Neural cell (in vitro differentiated cells): Measurements from ENCODE around the gene CCR6. TPM values are rescaled to one million over a fixed set of nuclear protein-coding genes. Genes with fewer than 3 reads are reported as not detected.

Experiments
- H2AFZ ChIP-seq: fragments of 200-600, 300-800 bp; sonication (generic), shearing (Covaris generic); 2 replicates; pipeline ENCODE4 v1.6.0; 2014; ENCODE audit warnings: low read depth, mild to moderate bottlenecking, antibody characterized with exemption, low read length, moderate library complexity
- H3F3A ChIP-seq: fragments of 200-600 bp; shearing (Covaris generic); 2 replicates; pipeline ENCODE4 v1.6.1; 2016; ENCODE audit warnings: mild to moderate bottlenecking, moderate library complexity, mixed read lengths, antibody characterized with exemption, low read length; ENCODE audit not compliant: insufficient read depth, poor library complexity, severe bottlenecking
- H3K27ac ChIP-seq: fragments of 200-600, 300-800 bp; sonication (generic), shearing (Covaris generic); 2 replicates; pipeline ENCODE4 v1.5.1; 2014; ENCODE audit warnings: mild to moderate bottlenecking, low read length, moderate library complexity
- H3K27me3 ChIP-seq: fragments of 300-800, 200-600 bp; sonication (generic), shearing (Covaris generic); 2 replicates; pipeline ENCODE4 v1.6.0; 2014; ENCODE audit warnings: mild to moderate bottlenecking, low read depth, low read length, moderate library complexity; ENCODE audit not compliant: insufficient read depth
- H3K36me3 ChIP-seq: fragments of 300-800, 200-600 bp; sonication (generic), shearing (Covaris generic); 2 replicates; pipeline ENCODE4 v1.5.1; 2014; ENCODE audit warnings: mild to moderate bottlenecking, antibody characterized with exemption, low read length, moderate library complexity; ENCODE audit not compliant: insufficient read depth
- H3K4me2 ChIP-seq: fragments of 300-800, 200-600 bp; sonication (generic), shearing (Covaris generic); 2 replicates; pipeline ENCODE4 v1.6.0; 2014; ENCODE audit warnings: mild to moderate bottlenecking, low read length
- H3K4me3 ChIP-seq: fragments of 300-800, 200-600 bp; sonication (generic), shearing (Covaris generic); 2 replicates; pipeline ENCODE4 v1.5.1; 2014; ENCODE audit warnings: mild to moderate bottlenecking, low read length, moderate library complexity
- H3K79me2 ChIP-seq: fragments of 200-600 bp; shearing (Covaris generic); replicated peaks from 2 replicates; pipeline ENCODE4 v1.6.0; 2014; ENCODE audit warnings: mild to moderate bottlenecking, low read length, moderate library complexity; ENCODE audit not compliant: insufficient read depth
- H3K9ac ChIP-seq: fragments of 300-800, 200-600 bp; sonication (generic), shearing (Covaris generic); 2 replicates; pipeline ENCODE4 v1.6.1; 2016; ENCODE audit warnings: mild to moderate bottlenecking, low read length, mixed read lengths
- H3K9me2 ChIP-seq: fragments of 200-600 bp; shearing (Covaris generic); 2 replicates; pipeline ENCODE4 v1.6.1; 2016; ENCODE audit warnings: mild to moderate bottlenecking, low read length, mixed read lengths; ENCODE audit not compliant: insufficient read depth
- H3K9me3 ChIP-seq: fragments of 200-600, 300-800 bp; sonication (generic), shearing (Covaris generic); 2 replicates; pipeline ENCODE4 v1.6.1; 2016; ENCODE audit warnings: mild to moderate bottlenecking, mixed run types, low read length, moderate library complexity, mixed read lengths
- H4K20me1 ChIP-seq: fragments of 200-600 bp; shearing (Covaris generic); 2 replicates; pipeline ENCODE4 v1.6.1; 2016; ENCODE audit warnings: mild to moderate bottlenecking, mixed run types; ENCODE audit not compliant: insufficient read depth
- EP300 ChIP-seq: fragments of 450-650 bp; conservative IDR thresholded peaks from 2 replicates; pipeline ENCODE4 v1.6.1; 2014; ENCODE audit warnings: antibody characterized with exemption, mild to moderate bottlenecking, moderate library complexity; ENCODE audit not compliant: poor library complexity, severe bottlenecking
- MXI1 ChIP-seq: fragments of 450-650 bp; conservative IDR thresholded peaks from 2 replicates; pipeline ENCODE4 v1.6.1; 2014; ENCODE audit warnings: antibody characterized with exemption, mild to moderate bottlenecking; ENCODE audit not compliant: poor library complexity, severe bottlenecking
- POLR2AphosphoS5 ChIP-seq: IDR thresholded peaks from 2 replicates; pipeline ENCODE4 v1.6.1; 2012
- RAD21 ChIP-seq: fragments of 450-650 bp; conservative IDR thresholded peaks from 2 replicates; pipeline ENCODE4 v1.6.1; 2014; ENCODE audit warnings: antibody characterized with exemption, mild to moderate bottlenecking, moderate library complexity
- SMC3 ChIP-seq: fragments of 450-650 bp; conservative IDR thresholded peaks from 2 replicates; pipeline ENCODE4 v1.6.1; 2014; ENCODE audit warnings: antibody characterized with exemption, mild to moderate bottlenecking, moderate library complexity; ENCODE audit not compliant: poor library complexity
- TAF1 ChIP-seq: IDR thresholded peaks from 2 replicates; pipeline ENCODE4 v1.6.1; 2012; ENCODE audit warnings: low read depth
- polyA plus RNA-seq: library from polyadenylated mRNA; depleted of rRNA; stranded (reverse); fragments of >200 nt; gene quantifications from 2 replicates; pipeline ENCODE4 v1.2.3, GENCODE V29; 2014
- TF ChIP-seq, protein P1 (sequence below): fragments of 450-650 bp; IDR thresholded peaks from 2 replicates; pipeline ENCODE4 v1.5.1; 2014; ENCODE audit warnings: antibody characterized with exemption, mild to moderate bottlenecking, moderate library complexity; ENCODE audit not compliant: poor library complexity, severe bottlenecking
- TF ChIP-seq, protein P2 (sequence below): IDR thresholded peaks from 2 replicates; pipeline ENCODE4 v1.6.1; 2012; ENCODE audit warnings: borderline replicate concordance

Gene CCR6
- polyA plus RNA-seq, 1 donor from 2014 or later, result not detected

DNA sequence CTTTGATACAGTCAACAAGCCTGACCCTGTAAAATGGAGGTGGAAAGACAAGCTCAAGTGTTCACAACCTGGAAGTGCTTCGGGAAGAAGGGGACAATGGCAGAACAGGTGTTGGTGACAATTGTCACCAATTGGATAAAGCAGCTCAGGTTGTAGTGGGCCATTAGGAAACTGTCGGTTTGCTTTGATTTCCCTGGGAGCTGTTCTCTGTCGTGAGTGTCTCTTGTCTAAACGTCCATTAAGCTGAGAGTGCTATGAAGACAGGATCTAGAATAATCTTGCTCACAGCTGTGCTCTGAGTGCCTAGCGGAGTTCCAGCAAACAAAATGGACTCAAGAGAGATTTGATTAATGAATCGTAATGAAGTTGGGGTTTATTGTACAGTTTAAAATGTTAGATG, 15.0 kb downstream of the CCR6 start:
- no peak overlapping the region for H3K4me2 ChIP-seq
- H3K9me2 ChIP-seq, result no peaks in the 10 kb centered on the region

DNA sequence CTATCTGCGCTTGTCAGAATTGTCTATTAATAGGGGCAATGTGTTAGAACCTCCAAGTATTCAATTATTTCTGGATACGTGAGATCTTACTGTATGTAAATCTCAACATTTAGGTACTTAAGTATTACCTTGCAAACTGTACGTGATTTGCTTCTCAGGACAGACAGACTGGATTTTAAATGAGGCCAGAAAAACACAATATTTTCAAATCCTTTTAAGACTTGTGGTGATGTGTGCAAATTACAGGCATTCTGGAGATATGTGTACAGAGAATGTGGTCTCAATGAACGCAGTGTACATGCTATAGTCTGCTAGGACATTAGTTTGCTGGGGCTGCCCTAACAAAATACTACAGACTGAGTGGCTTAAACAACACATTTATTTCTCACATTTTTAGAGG, 16.9 kb downstream of the CCR6 start:
- no peaks in the 10 kb centered on the region for H3K79me2 ChIP-seq
- H3K27me3 ChIP-seq, result no peaks in the 10 kb centered on the region
- H3K36me3 ChIP-seq, result no peaks in the 10 kb centered on the region
- H3K9me3 ChIP-seq, result no peaks in the 10 kb centered on the region
- H3K9me2 ChIP-seq, result no peaks in the 10 kb centered on the region
- H4K20me1 ChIP-seq, result no peaks in the 10 kb centered on the region
- H3K9ac ChIP-seq, result no peak overlapping the region
- no peak for TF ChIP-seq MXI1
- TF ChIP-seq, protein P1, sequence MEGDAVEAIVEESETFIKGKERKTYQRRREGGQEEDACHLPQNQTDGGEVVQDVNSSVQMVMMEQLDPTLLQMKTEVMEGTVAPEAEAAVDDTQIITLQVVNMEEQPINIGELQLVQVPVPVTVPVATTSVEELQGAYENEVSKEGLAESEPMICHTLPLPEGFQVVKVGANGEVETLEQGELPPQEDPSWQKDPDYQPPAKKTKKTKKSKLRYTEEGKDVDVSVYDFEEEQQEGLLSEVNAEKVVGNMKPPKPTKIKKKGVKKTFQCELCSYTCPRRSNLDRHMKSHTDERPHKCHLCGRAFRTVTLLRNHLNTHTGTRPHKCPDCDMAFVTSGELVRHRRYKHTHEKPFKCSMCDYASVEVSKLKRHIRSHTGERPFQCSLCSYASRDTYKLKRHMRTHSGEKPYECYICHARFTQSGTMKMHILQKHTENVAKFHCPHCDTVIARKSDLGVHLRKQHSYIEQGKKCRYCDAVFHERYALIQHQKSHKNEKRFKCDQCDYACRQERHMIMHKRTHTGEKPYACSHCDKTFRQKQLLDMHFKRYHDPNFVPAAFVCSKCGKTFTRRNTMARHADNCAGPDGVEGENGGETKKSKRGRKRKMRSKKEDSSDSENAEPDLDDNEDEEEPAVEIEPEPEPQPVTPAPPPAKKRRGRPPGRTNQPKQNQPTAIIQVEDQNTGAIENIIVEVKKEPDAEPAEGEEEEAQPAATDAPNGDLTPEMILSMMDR, result peak; percentile 56
- H3F3A ChIP-seq, result peaks cover 3% of the 10 kb centered on the region
- no peak overlapping the region for H2AFZ ChIP-seq
- no peak overlapping the region for H3K4me3 ChIP-seq
- H3K27ac ChIP-seq, result peak overlapping the region; percentile 36
- peak overlapping the region; percentile 7 for H3K4me2 ChIP-seq

More for the DNA sequence above, 15.0 kb downstream of the CCR6 start:
- Histone ChIP-seq H3F3A (peaks cover 3% of the 10 kb centered on the region), H3K4me3 (no peak overlapping the region), H4K20me1 (no peaks in the 10 kb centered on the region), H3K9me3 (no peaks in the 10 kb centered on the region), H3K27ac (no peak overlapping the region), H2AFZ (no peak overlapping the region), H3K79me2 (no peaks in the 10 kb centered on the region), H3K36me3 (no peaks in the 10 kb centered on the region), H3K9ac (no peak overlapping the region), H3K27me3 (no peaks in the 10 kb centered on the region)
- no peak for TF ChIP-seq SMC3
- TF ChIP-seq RAD21, result no peak
- TF ChIP-seq, protein P1, result no peak
- TF ChIP-seq POLR2AphosphoS5, result peak; percentile 84
- TF ChIP-seq TAF1, result no peak
- no peak for TF ChIP-seq MXI1
- TF ChIP-seq EP300, result peak; percentile 70
- TF ChIP-seq, protein P2, sequence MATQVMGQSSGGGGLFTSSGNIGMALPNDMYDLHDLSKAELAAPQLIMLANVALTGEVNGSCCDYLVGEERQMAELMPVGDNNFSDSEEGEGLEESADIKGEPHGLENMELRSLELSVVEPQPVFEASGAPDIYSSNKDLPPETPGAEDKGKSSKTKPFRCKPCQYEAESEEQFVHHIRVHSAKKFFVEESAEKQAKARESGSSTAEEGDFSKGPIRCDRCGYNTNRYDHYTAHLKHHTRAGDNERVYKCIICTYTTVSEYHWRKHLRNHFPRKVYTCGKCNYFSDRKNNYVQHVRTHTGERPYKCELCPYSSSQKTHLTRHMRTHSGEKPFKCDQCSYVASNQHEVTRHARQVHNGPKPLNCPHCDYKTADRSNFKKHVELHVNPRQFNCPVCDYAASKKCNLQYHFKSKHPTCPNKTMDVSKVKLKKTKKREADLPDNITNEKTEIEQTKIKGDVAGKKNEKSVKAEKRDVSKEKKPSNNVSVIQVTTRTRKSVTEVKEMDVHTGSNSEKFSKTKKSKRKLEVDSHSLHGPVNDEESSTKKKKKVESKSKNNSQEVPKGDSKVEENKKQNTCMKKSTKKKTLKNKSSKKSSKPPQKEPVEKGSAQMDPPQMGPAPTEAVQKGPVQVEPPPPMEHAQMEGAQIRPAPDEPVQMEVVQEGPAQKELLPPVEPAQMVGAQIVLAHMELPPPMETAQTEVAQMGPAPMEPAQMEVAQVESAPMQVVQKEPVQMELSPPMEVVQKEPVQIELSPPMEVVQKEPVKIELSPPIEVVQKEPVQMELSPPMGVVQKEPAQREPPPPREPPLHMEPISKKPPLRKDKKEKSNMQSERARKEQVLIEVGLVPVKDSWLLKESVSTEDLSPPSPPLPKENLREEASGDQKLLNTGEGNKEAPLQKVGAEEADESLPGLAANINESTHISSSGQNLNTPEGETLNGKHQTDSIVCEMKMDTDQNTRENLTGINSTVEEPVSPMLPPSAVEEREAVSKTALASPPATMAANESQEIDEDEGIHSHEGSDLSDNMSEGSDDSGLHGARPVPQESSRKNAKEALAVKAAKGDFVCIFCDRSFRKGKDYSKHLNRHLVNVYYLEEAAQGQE, result peak; percentile 69
